ENCODE results near the gene ZFYVE27. TPM values are rescaled to one million over a fixed set of nuclear protein-coding genes. Genes with fewer than 3 reads are reported as not detected.

The ZFYVE27 gene
- total RNA-seq, 4 donors from 2014 or later = 25.8 to 60.5 (median 39.6) TPM

DNA sequence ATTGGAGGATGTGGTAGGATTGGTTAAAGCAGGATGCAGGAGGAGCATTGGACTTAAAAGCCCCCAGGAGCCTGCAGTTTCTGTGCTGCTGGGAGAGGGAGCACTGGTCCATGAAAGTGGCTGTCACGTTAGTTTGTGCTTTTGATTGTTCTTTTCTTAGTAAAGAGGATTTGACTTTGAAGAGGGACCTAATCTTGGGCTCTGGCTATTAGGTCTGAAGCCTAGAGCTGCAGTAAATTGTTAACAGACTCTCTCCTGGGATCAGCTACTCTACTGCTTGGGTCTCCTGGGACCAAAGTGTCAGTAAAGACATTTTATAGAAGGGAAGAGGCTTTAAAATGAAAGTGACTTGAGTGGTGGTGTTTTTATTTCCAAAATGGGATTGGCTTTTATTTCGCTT, 3.7 kb downstream of the ZFYVE27 start:
- DNase-seq (ENCODE audit: low spot score in 2 of 2) = no peak
- no peak overlapping the region for H3K4me3 ChIP-seq
- H3K27ac ChIP-seq = no peak overlapping the region
- peaks cover 28% of the 10 kb centered on the region for H3K4me1 ChIP-seq
- no peaks in the 10 kb centered on the region for H3K9me3 ChIP-seq
- H3K27me3 ChIP-seq = no peaks in the 10 kb centered on the region
- 89% methylated on average over 2 of the region's 2 CpGs for WGBS
- H3K36me3 ChIP-seq = peaks cover 49% of the 10 kb centered on the region
- TF ChIP-seq, protein P1, sequence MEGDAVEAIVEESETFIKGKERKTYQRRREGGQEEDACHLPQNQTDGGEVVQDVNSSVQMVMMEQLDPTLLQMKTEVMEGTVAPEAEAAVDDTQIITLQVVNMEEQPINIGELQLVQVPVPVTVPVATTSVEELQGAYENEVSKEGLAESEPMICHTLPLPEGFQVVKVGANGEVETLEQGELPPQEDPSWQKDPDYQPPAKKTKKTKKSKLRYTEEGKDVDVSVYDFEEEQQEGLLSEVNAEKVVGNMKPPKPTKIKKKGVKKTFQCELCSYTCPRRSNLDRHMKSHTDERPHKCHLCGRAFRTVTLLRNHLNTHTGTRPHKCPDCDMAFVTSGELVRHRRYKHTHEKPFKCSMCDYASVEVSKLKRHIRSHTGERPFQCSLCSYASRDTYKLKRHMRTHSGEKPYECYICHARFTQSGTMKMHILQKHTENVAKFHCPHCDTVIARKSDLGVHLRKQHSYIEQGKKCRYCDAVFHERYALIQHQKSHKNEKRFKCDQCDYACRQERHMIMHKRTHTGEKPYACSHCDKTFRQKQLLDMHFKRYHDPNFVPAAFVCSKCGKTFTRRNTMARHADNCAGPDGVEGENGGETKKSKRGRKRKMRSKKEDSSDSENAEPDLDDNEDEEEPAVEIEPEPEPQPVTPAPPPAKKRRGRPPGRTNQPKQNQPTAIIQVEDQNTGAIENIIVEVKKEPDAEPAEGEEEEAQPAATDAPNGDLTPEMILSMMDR (IDR thresholded peaks at IDR 0.05) = no peak
- no peak for TF ChIP-seq POLR2A (IDR thresholded peaks at IDR 0.05)
- no peak for TF ChIP-seq POLR2AphosphoS5 (IDR thresholded peaks at IDR 0.05)
- no peak for TF ChIP-seq EP300 (IDR thresholded peaks at IDR 0.05)

DNA sequence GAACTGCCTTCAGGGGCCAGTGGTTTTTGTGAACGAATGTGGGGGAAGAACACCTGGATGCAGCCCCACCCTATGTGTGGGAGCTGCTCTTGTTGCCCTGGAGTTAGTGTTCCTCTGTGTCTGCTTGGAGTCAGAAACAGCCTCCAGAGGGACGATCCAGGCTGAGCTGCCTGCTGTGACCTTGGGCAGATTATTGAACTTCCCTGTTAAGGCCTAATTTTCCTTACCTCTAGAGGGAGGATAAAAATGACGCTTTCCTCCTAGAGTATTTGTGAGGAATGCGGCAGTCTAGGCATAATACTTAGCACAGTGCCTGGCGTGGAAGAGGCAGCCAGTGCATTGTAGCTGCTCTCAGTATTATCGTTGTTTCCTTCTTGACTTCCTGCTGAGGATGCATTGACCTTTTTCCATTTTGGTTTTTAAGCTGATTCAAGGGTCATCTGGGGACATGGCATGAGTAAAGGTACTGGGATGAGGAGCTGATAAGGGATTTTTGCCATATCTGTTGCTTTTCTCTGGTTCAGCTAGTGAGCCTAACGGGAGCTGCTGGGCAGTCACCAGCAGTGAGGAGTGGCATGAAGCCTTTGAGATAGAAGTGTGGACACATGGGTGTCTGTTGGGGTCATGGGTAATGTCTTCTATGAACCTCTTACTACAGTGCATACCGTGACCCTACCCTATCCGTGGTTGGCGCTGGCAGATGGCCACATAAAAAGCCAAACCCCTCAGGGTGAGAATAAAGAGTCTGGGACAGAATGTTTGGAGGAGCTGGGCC, 6.4 kb downstream of the ZFYVE27 start:
- H3K9me3 ChIP-seq = no peaks in the 10 kb centered on the region
- H3K4me1 ChIP-seq = peaks cover 13% of the 10 kb centered on the region
- DNase-seq (ENCODE audit: low spot score in 2 of 2) = no peak
- WGBS = 74% methylated on average over 10 of the region's 10 CpGs
- H3K27me3 ChIP-seq = no peaks in the 10 kb centered on the region
- H3K36me3 ChIP-seq = peaks cover 70% of the 10 kb centered on the region
- H3K4me3 ChIP-seq = no peak overlapping the region
- TF ChIP-seq POLR2AphosphoS5 (IDR thresholded peaks at IDR 0.05) = no peak
- TF ChIP-seq POLR2A (IDR thresholded peaks at IDR 0.05) = no peak
- TF ChIP-seq EP300 (IDR thresholded peaks at IDR 0.05) = no peak
- TF ChIP-seq, protein P1 (IDR thresholded peaks at IDR 0.05) = no peak
- H3K27ac ChIP-seq = no peak overlapping the region

DNA sequence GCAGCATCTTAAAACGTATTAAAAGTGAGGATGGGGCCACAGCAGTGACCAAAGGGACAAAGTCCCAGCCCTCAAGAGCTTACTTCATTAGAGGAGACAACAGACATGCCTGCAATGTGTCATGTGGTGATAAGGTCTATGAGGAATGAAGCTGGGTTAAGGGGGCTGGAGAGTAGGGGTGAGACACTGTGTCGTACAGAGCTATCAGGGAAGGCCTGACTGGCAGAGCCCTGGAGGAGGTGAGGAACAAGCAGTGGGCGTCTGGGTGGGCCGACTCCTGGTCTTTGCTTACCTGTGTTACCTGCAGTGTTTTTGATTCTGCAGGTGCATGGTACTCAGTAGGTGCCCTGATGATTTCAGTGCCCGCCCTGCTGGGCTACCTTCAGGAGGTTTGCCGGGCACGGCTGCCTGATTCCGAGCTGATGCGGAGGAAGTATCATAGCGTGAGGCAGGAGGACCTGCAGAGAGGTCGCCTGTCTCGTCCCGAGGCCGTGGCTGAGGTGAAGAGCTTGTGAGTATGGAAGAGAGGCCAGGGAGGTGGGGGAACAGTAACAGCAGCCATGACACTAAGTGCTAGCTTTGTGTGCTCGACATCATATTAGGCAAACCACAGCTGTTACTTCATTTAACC, 7.6 kb downstream of the ZFYVE27 start:
- Histone ChIP-seq H3K27ac (no peak overlapping the region), H3K36me3 (peaks cover 78% of the 10 kb centered on the region), H3K9me3 (no peaks in the 10 kb centered on the region), H3K4me3 (no peak overlapping the region), H3K4me1 (peaks cover 9% of the 10 kb centered on the region), H3K27me3 (no peaks in the 10 kb centered on the region)
- TF ChIP-seq POLR2A (IDR thresholded peaks at IDR 0.05) (no peak), EP300 (IDR thresholded peaks at IDR 0.05) (no peak), POLR2AphosphoS5 (IDR thresholded peaks at IDR 0.05) (no peak)
- TF ChIP-seq, protein P1 (IDR thresholded peaks at IDR 0.05) = no peak
- 97% methylated on average over 15 of the region's 15 CpGs for WGBS
- DNase-seq (ENCODE audit: low spot score in 2 of 2) = no peak

DNA sequence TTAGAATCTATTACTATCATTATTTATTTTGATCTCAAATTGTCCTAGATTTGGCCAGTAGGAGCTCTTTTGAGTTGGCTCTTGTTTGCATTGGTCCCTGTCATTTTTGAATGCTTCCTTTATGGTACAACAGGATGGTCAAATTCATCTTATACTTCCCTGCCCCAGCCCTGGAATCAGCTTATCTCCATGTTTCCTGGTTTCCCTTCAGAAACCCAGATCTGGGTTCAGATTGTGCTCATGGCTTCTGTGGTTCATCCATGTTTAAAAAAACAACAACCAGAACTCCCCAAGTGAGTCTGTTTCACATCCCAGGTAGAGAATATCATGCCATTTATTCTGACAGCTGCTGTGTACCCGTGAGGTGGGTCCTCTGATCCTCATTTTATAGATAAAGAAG, 10.6 kb downstream of the ZFYVE27 start:
- no peaks in the 10 kb centered on the region for H3K27me3 ChIP-seq
- WGBS = 91% methylated on average over 1 of the region's 1 CpG
- TF ChIP-seq, protein P1 (IDR thresholded peaks at IDR 0.05) = no peak
- no peak for DNase-seq (ENCODE audit: low spot score in 2 of 2)
- H3K4me3 ChIP-seq = no peak overlapping the region
- no peak overlapping the region for H3K27ac ChIP-seq
- H3K4me1 ChIP-seq = peaks cover 9% of the 10 kb centered on the region
- no peaks in the 10 kb centered on the region for H3K9me3 ChIP-seq
- H3K36me3 ChIP-seq = peaks cover 89% of the 10 kb centered on the region

DNA sequence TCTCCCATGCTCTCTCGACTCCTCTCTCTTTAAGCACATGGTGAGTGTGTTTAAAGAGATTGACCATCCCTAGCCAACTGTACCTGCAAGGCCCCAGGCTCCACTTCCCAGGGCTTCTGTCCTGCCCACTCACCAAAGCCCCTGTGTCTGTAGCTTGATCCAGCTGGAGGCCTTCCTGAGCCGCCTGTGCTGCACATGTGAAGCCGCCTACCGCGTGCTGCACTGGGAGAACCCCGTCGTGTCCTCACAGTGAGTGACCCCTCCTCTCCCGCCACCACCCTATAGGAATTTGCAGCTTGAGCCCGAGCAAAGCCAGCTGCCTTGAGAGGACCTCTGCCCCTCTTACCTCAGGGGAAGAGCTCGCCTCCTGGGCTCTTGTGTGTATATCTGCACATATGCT, 11.2 kb downstream of the ZFYVE27 start:
- Histone ChIP-seq H3K36me3 (peaks cover 89% of the 10 kb centered on the region), H3K4me1 (peaks cover 4% of the 10 kb centered on the region), H3K9me3 (no peaks in the 10 kb centered on the region), H3K27ac (no peak overlapping the region), H3K4me3 (no peak overlapping the region), H3K27me3 (no peaks in the 10 kb centered on the region)
- DNase-seq (ENCODE audit: low spot score in 2 of 2) = no peak
- TF ChIP-seq EP300 (IDR thresholded peaks at IDR 0.05) (no peak), POLR2AphosphoS5 (IDR thresholded peaks at IDR 0.05) (no peak), POLR2A (IDR thresholded peaks at IDR 0.05) (no peak)
- TF ChIP-seq, protein P1 (IDR thresholded peaks at IDR 0.05) = no peak
- WGBS = 82% methylated on average over 10 of the region's 10 CpGs

All from suprapubic skin (tissue), 4 donors.